Gastroesophageal sphincter (tissue), 4 donors: ENCODE results near the gene ANXA1. TPM values are rescaled to one million over a fixed set of nuclear protein-coding genes. Genes with fewer than 3 reads are reported as not detected.

ENCODE experiments used
- ATAC-seq: fragments of 150-250 bp; one replicate; pipeline ENCODE4 v1.9.1; 2016; ENCODE audit warnings: mild to moderate bottlenecking, moderate library complexity
- H3K27ac ChIP-seq, 4 donors: fragments of 200-600 bp; sonication (generic) in 3 of 4; 1 replicate in 3 of 4; 2 replicates in 1 of 4; pipeline ENCODE4 v1.5.1; 2016 to 2019
- H3K27me3 ChIP-seq: fragments of 200-600 bp; sonication (generic); one replicate; pipeline ENCODE4 v1.5.1; 2019
- H3K36me3 ChIP-seq, 2 donors: fragments of 200-600 bp; sonication (generic); one replicate each; pipeline ENCODE4 v1.5.1; 2019; ENCODE audit warnings: control low read depth in 1 of 2
- H3K4me1 ChIP-seq, 3 donors: fragments of 200-600 bp; sonication (generic); 1 replicate in 2 of 3; 2 replicates in 1 of 3; pipeline ENCODE4 v1.5.1; 2016 to 2019; ENCODE audit warnings: control low read depth in 2 of 3
- H3K4me3 ChIP-seq, 2 donors: fragments of 200-600 bp; sonication (generic); one replicate each; pipeline ENCODE4 v1.5.1; 2019; ENCODE audit warnings: mild to moderate bottlenecking in 1 of 2, moderate library complexity in 1 of 2
- H3K9me3 ChIP-seq, 3 donors: fragments of 200-600 bp; sonication (generic); one replicate each; pipeline ENCODE4 v1.5.1; 2017 to 2019; ENCODE audit warnings: control low read depth in 2 of 3
- CTCF ChIP-seq, 4 experiments: fragments of 200-600 bp in 2 of 4; fragments of 450-650 bp in 2 of 4; sonication (generic) in 1 of 4; IDR thresholded peaks; one replicate each; pipeline ENCODE4 v1.5.1; 2017 to 2019; ENCODE audit warnings: antibody characterized with exemption in 4 of 4, mild to moderate bottlenecking in 2 of 4, moderate library complexity in 2 of 4
- EP300 ChIP-seq: sonication (generic); formaldehyde crosslinking; IDR thresholded peaks from one replicate; pipeline ENCODE4 v1.6.1; 2017; ENCODE audit warnings: antibody characterized with exemption, mild to moderate bottlenecking
- POLR2A ChIP-seq, 2 donors: fragments of 450-650 bp; IDR thresholded peaks; one replicate each; pipeline ENCODE4 v1.6.1; 2017; ENCODE audit warnings: antibody characterized with exemption in 2 of 2, mild to moderate bottlenecking in 2 of 2, moderate library complexity in 1 of 2
- POLR2AphosphoS5 ChIP-seq: sonication (generic); formaldehyde crosslinking; IDR thresholded peaks from one replicate; pipeline ENCODE4 v1.6.1; 2017; ENCODE audit warnings: antibody characterized with exemption
- WGBS, 2 donors: methylation state at CpG; one replicate each; pipeline ENCODE4 v1.1.5; 2018; ENCODE audit warnings: low coverage in 1 of 2; 5-methylcytosine and 5-hydroxymethylcytosine counted together
- total RNA-seq, 4 donors: library from RNA; depleted of rRNA; stranded (reverse); fragments of >200 nt; gene quantifications; one replicate each; pipeline ENCODE4 v1.1.0, GENCODE V29; 2016

ANXA1 gene
- total RNA-seq, 4 donors from 2014 or later: 228 to 763 (median 356) TPM

GRCh38 chr9:73210886-73211666 is 59.4 kb downstream of the ANXA1 start:
- H3K9me3 ChIP-seq: no peaks in the 10 kb centered on the region
- H3K27ac ChIP-seq: no peak overlapping the region
- ATAC-seq: no peak
- no peaks in the 10 kb centered on the region for H3K36me3 ChIP-seq
- H3K4me1 ChIP-seq: no peaks in the 10 kb centered on the region
- no peak for TF ChIP-seq CTCF (IDR thresholded peaks at IDR 0.05)
- no peak for TF ChIP-seq POLR2AphosphoS5
- no peak for TF ChIP-seq POLR2A (IDR thresholded peaks at IDR 0.05)
- no peak overlapping the region for H3K4me3 ChIP-seq
- 26 to 37% methylated on average over 3 of the region's 3 CpGs for WGBS, 2 donors
- H3K27me3 ChIP-seq: no peaks in the 10 kb centered on the region

GRCh38 chr9:73213300-73213699 is 61.6 kb downstream of the ANXA1 start:
- TF ChIP-seq POLR2A (IDR thresholded peaks at IDR 0.05): no peak
- TF ChIP-seq POLR2AphosphoS5: no peak
- TF ChIP-seq CTCF (IDR thresholded peaks at IDR 0.05): no peak
- no peak for TF ChIP-seq EP300
- H3K4me3 ChIP-seq: no peak overlapping the region
- H3K36me3 ChIP-seq: no peaks in the 10 kb centered on the region
- no peaks in the 10 kb centered on the region for H3K9me3 ChIP-seq
- no peaks in the 10 kb centered on the region for H3K4me1 ChIP-seq
- no peaks in the 10 kb centered on the region for H3K27me3 ChIP-seq
- H3K27ac ChIP-seq: no peak overlapping the region
- WGBS, 2 donors: 35 to 60% methylated on average over 2 of the region's 2 CpGs
- no peak for ATAC-seq

- H3K27me3 ChIP-seq: no peaks in the 10 kb centered on the region
- no peaks in the 10 kb centered on the region for H3K9me3 ChIP-seq
- H3K4me3 ChIP-seq: no peak overlapping the region
- ATAC-seq: no peak
- H3K4me1 ChIP-seq: no peaks in the 10 kb centered on the region
- H3K36me3 ChIP-seq: no peaks in the 10 kb centered on the region
- WGBS, 2 donors: 26 to 67% methylated on average over 2 to 3 of the region's 3 CpGs
- H3K27ac ChIP-seq: no peak overlapping the region
- no peak for TF ChIP-seq EP300
- no peak for TF ChIP-seq POLR2AphosphoS5
- TF ChIP-seq CTCF (IDR thresholded peaks at IDR 0.05): no peak
- no peak for TF ChIP-seq POLR2A (IDR thresholded peaks at IDR 0.05)
Measured at GRCh38 chr9:73215249-73215648, 63.6 kb downstream of the ANXA1 start.

- no peak overlapping the region for H3K4me3 ChIP-seq
- no peaks in the 10 kb centered on the region for H3K27me3 ChIP-seq
- no peak for TF ChIP-seq POLR2A (IDR thresholded peaks at IDR 0.05)
- no peak for TF ChIP-seq EP300
- no peak for TF ChIP-seq CTCF (IDR thresholded peaks at IDR 0.05)
- TF ChIP-seq POLR2AphosphoS5: no peak
- no peak overlapping the region for H3K27ac ChIP-seq
- no peak for ATAC-seq
- no peaks in the 10 kb centered on the region for H3K36me3 ChIP-seq
- no peaks in the 10 kb centered on the region for H3K4me1 ChIP-seq
- H3K9me3 ChIP-seq: no peaks in the 10 kb centered on the region
Measured at GRCh38 chr9:73216100-73216499, 64.4 kb downstream of the ANXA1 start.

Other genes with a start within 250 kb of the ANXA1 start
- gene ALDH1A1, start 198.8 kb upstream of the ANXA1 start, total RNA-seq: 100 to 1,000 TPM in 1 of 4 donors, 10 to 100 TPM in 3; 49.2 to 118 (median 83.9) TPM